ENCODE data around the gene WLS. TPM values are rescaled to one million over a fixed set of nuclear protein-coding genes. Genes with fewer than 3 reads are reported as not detected.

The WLS gene
- total and polyA plus RNA-seq, 10 of the 15 experiments (the other 5 are each of a cell fraction or from before 2014, with no cell fraction given): 0.04 to 0.36 TPM; not detected in 8

DNA sequence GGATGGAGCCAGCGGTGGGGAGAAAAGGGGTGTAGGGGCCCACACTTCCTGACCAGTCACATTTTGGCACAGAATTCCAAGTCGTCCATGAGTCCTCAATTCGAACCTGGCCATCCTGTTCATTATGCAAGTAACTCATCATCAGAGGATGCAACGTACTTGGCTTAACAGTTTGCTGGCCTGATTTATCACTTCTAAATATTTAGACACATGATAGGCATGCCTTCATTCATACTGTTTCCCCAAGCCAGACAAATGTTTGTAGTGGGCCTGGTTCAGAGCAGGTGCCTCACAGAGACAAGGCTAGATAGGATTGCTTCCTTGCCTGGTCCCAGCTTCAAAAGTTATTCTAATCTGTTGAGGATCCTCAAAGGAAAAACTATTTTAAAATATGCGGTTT, 66.7 kb downstream of the WLS start (continued):
- no peak for TF ChIP-seq CUX1 (IDR thresholded peaks at IDR 0.05; ENCODE audit: insufficient replicate concordance, low read depth, low read length)
- no peak for TF ChIP-seq ZSCAN29 (IDR thresholded peaks at IDR 0.05)

DNA sequence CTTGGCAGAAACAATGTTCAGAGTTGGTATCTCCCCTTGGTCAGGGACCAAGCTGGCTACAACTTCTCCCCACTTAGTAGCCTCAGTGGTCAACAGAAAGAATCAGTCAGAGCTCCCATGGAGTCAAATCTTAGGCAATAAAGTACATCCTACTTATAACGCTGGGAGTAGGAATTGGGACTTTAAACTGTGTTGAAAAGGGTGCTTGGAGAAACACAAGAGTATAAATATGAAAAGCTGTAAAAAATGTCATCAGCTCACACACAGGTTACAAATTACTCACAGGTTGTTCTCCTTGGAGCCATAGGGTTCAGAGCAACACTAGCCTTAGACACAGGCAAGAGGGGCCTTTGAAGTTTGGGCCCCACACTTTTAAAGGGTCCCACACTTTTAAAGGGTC, 67.4 kb downstream of the WLS start:
- ChIA-PET POLR2A (no interaction called here), CTCF (interaction anchor here (1.1 kb wide), 1 partner anchor 44 kb away, joined by 3 read pairs; no protein-coding TSS in a partner anchor), RAD21 (ENCODE audit: unreplicated experiment) (interaction anchor here (1.1 kb wide), 1 partner anchor 177 kb away, joined by 3 read pairs; no protein-coding TSS in a partner anchor), SMC1A (ENCODE audit: uncharacterized antibody, unreplicated experiment) (interaction anchor here (0.6 to 1.1 kb wide), 2 partner anchors 26 to 45 kb away, joined by 3 read pairs; no protein-coding TSS in a partner anchor)
- Histone ChIP-seq H3K9ac (ENCODE audit: control insufficient read depth, insufficient read depth, low read length) (no peak overlapping the region), H3K36me3 (ENCODE audit: control insufficient read depth in 2 of 2, insufficient read depth in 2 of 2, low read length in 1 of 2) (no peaks in the 10 kb centered on the region), H4K20me1 (ENCODE audit: control insufficient read depth, insufficient read depth) (no peaks in the 10 kb centered on the region), H3K4me3 (no peak overlapping the region), H3K79me2 (ENCODE audit: control insufficient read depth, insufficient read depth, low read length) (no peaks in the 10 kb centered on the region), H3K9me3 (replicated peaks; ENCODE audit: control insufficient read depth, insufficient read depth, low read length) (no peaks in the 10 kb centered on the region), H3K4me1 (ENCODE audit: control insufficient read depth, insufficient read depth, low read length) (no peaks in the 10 kb centered on the region; the same call in 1 of the 2 replicates), H3K27me3 (replicated peaks in 1 of 2; ENCODE audit: control insufficient read depth in 2 of 2, insufficient read depth in 2 of 2, low read length in 1 of 2) (no peaks in the 10 kb centered on the region), H2AFZ (ENCODE audit: control insufficient read depth, low read depth, low read length) (no peak overlapping the region), H3K4me2 (ENCODE audit: control insufficient read depth, insufficient read depth) (no peak overlapping the region), H3K27ac (ENCODE audit: control insufficient read depth, insufficient read depth) (no peak overlapping the region)
- 42% methylated on average over 1 of the region's 1 CpG for WGBS (ENCODE audit: insufficient coverage, insufficient replicate concordance, low lambda C conversion rate, missing lambda C conversion rate)
- ATAC-seq (no peak), FAIRE-seq (no peak), DNase-seq (ENCODE audit: low read depth, low spot score) (no peak)
- BruUV-seq (replicated peaks): no TSS peak
- in situ Hi-C loops (cut with MboI): no loop called here
- intact Hi-C loops (cut with micrococcal nuclease; ENCODE audit: unreplicated experiment): no loop called here
- TF ChIP-seq RB1 (IDR thresholded peaks at IDR 0.05; ENCODE audit: borderline replicate concordance) (no peak), ZNF622 (IDR thresholded peaks at IDR 0.05) (no peak), TCF12 (IDR thresholded peaks at IDR 0.05; ENCODE audit: low read depth, low read length) (no peak), IRF4 (IDR thresholded peaks at IDR 0.05; ENCODE audit: low read depth, low read length) (no peak), CUX1 (IDR thresholded peaks at IDR 0.05; ENCODE audit: insufficient replicate concordance, low read depth, low read length) (no peak), SMC3 (IDR thresholded peaks at IDR 0.05; ENCODE audit: borderline replicate concordance, low read length) (no peak)

Data from GM12878 (cell line).